ENCODE data around the gene ATXN7L1. TPM values are rescaled to one million over a fixed set of nuclear protein-coding genes. Genes with fewer than 3 reads are reported as not detected.

ATXN7L1 gene
- total RNA-seq, 1 experiment from 2014 or later: 38.5 TPM

GRCh38 chr7:105587909-105588635, 288.3 kb downstream of the ATXN7L1 start:
- no peak overlapping the region for H3K4me3 Mint-ChIP-seq
- CTCF ChIA-PET: interaction anchor here (1.2 to 1.8 kb wide), 3 partner anchors 12 to 56 kb away, joined by 4 to 5 read pairs (median 4); partner anchors contain the start of gene RINT1
- POLR2A ChIA-PET: interaction anchor here (0.7 kb wide), 1 partner anchor 71 kb away, joined by 3 read pairs; no protein-coding TSS in a partner anchor
- peaks cover 4% of the 10 kb centered on the region; the same call in 1 of the 2 replicates for H3K27me3 Mint-ChIP-seq (ENCODE audit: low read depth)
- peaks cover 14% of the 10 kb centered on the region for H3K36me3 Mint-ChIP-seq
- peaks cover 19% of the 10 kb centered on the region for H3K9me3 Mint-ChIP-seq
- no peak for DNase-seq (ENCODE audit: low spot score)
- peaks cover 6% of the 10 kb centered on the region for H3K4me1 Mint-ChIP-seq
- no peak overlapping the region for H3K27ac Mint-ChIP-seq
- ATAC-seq: no peak
- TF ChIP-seq JAZF1 (CRISPR knock-in tag; IDR thresholded peaks at IDR 0.05): no peak
- TF ChIP-seq MXD4 (CRISPR knock-in tag; IDR thresholded peaks at IDR 0.05; ENCODE audit: borderline replicate concordance): no peak
- TF ChIP-seq, protein P1, sequence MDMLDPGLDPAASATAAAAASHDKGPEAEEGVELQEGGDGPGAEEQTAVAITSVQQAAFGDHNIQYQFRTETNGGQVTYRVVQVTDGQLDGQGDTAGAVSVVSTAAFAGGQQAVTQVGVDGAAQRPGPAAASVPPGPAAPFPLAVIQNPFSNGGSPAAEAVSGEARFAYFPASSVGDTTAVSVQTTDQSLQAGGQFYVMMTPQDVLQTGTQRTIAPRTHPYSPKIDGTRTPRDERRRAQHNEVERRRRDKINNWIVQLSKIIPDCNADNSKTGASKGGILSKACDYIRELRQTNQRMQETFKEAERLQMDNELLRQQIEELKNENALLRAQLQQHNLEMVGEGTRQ (CRISPR knock-in tag; IDR thresholded peaks at IDR 0.05): no peak
- TF ChIP-seq EMX1 (CRISPR knock-in tag; IDR thresholded peaks at IDR 0.05): no peak
- TF ChIP-seq, protein P2, sequence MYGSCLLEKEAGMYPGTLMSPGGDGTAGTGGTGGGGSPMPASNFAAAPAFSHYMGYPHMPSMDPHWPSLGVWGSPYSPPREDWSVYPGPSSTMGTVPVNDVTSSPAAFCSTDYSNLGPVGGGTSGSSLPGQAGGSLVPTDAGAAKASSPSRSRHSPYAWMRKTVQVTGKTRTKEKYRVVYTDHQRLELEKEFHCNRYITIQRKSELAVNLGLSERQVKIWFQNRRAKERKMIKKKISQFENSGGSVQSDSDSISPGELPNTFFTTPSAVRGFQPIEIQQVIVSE (CRISPR knock-in tag; IDR thresholded peaks at IDR 0.05; ENCODE audit: borderline replicate concordance): no peak
- no peak for TF ChIP-seq PRRX2 (CRISPR knock-in tag; IDR thresholded peaks at IDR 0.05)
- no peak for TF ChIP-seq ATF3 (CRISPR knock-in tag; conservative IDR thresholded peaks at IDR 0.05)
- TF ChIP-seq NFE2L1 (CRISPR knock-in tag; IDR thresholded peaks at IDR 0.05): no peak
- no peak for TF ChIP-seq ESRRA (CRISPR knock-in tag; IDR thresholded peaks at IDR 0.05; ENCODE audit: borderline replicate concordance)
- TF ChIP-seq ZNF532 (CRISPR knock-in tag; IDR thresholded peaks at IDR 0.05; ENCODE audit: borderline replicate concordance): no peak
- TF ChIP-seq, protein P3, sequence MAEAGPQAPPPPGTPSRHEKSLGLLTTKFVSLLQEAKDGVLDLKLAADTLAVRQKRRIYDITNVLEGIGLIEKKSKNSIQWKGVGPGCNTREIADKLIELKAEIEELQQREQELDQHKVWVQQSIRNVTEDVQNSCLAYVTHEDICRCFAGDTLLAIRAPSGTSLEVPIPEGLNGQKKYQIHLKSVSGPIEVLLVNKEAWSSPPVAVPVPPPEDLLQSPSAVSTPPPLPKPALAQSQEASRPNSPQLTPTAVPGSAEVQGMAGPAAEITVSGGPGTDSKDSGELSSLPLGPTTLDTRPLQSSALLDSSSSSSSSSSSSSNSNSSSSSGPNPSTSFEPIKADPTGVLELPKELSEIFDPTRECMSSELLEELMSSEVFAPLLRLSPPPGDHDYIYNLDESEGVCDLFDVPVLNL (CRISPR knock-in tag; IDR thresholded peaks at IDR 0.05; ENCODE audit: borderline replicate concordance, low read depth): no peak
- no peak for TF ChIP-seq FOXP4 (CRISPR knock-in tag; IDR thresholded peaks at IDR 0.05)
- TF ChIP-seq RORB (CRISPR knock-in tag; IDR thresholded peaks at IDR 0.05): no peak
